Islet of Langerhans (tissue), 1 donor: ENCODE data around the gene TMEM97.

ENCODE experiments used
- FAIRE-seq: peaks from one replicate; lab custom pipeline; 2011; peaks lifted over from hg19 to GRCh38; lab: Jason Lieb, UNC

TMEM97 gene

DNA sequence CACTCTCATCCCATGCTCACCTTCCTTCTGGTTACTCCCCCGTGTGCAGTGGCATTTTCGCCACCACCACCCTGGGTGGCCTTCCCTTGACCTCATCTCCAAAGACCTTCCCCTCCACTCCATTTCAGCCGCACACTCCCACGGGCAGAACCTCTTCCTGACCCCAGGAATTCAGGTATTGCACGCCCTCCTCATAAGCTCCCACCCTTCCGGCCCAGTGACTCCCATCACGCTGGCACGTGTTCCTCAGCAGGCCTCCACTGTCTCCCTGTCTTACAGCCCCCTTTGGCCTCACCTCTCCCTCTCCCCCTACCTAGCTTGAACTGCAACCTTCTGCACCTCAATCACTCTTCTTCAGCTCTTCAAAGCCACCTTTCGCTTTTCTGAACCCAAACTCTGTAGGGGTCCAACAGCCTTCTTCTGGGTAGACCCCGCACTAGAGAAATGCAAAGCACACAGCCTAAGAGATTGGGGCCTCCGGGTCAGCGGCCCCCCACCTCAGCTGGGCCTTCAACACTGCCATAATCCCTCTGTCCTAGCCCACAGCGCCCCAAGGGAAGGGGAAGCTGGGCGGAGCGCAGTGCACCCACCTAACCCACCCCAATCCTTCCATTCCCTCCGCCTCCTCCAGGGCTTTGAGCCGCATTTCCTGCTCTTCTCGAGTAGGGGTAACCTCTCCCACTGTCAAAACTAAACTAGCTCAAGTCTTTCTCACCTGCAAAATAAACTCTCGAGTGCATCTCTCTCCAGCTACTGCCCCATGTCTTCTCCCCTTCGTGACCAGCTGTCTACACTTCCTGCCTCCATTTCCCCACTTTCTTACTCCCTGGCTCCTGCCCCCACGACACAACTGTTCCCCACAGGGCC lies 1.7 kb upstream of the TMEM97 start:
- FAIRE-seq, result no peak

DNA sequence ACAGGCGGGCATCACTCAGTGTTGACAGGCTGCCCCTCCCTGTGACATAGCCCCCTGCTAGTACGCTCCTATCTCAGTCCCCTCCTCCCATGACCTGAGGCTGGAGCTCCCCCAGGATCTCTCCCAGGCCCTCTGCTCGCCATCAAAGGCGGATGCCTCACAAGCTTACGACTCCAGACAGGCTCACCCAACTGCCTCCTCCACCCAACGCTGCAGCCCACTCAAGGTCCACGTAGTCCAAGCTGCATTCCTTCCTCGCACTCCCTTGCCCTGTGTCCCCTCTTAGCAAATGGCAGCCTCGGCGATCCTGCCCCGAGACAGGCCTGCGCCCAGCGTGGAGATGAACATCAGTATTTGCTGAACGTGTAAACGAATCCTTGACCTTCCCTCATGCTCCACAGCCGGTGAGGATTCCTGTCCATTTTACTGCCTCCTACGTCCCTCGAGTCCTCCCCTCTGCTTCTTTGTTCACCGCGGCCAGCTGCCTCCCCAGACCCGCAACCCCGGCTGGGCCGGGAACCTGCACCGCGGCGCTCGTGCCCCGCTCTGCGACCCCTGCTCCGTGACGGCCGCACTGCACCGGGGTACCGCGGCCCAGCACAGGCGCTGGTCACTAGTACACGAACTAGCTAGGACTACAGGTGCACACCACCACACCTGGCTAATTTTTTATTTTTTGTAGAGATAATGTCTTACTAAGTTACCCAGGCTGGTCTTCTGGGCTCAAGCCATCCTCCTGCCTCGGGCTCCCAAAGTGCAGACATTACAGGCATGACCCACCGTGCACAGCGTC lies 838 bp upstream of the TMEM97 start:
- FAIRE-seq, result no peak

DNA sequence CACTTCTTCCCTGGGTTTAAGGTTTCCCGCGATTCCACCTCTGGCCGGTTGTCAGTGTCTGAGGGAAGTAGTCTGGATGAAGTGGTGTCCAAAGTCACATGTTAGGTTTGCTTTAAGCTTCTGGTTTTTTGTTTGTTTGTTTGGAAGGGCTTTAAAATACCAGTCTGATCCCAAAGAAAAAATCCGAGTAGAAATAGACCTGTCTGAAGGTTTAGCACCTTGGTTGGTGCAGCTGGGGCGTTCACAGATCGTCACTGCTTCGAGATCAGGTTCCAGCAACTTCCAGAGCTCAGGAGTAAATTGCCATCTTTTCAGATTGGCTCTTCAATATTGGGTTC lies 567 bp downstream of the TMEM97 start:
- no peak for FAIRE-seq

DNA sequence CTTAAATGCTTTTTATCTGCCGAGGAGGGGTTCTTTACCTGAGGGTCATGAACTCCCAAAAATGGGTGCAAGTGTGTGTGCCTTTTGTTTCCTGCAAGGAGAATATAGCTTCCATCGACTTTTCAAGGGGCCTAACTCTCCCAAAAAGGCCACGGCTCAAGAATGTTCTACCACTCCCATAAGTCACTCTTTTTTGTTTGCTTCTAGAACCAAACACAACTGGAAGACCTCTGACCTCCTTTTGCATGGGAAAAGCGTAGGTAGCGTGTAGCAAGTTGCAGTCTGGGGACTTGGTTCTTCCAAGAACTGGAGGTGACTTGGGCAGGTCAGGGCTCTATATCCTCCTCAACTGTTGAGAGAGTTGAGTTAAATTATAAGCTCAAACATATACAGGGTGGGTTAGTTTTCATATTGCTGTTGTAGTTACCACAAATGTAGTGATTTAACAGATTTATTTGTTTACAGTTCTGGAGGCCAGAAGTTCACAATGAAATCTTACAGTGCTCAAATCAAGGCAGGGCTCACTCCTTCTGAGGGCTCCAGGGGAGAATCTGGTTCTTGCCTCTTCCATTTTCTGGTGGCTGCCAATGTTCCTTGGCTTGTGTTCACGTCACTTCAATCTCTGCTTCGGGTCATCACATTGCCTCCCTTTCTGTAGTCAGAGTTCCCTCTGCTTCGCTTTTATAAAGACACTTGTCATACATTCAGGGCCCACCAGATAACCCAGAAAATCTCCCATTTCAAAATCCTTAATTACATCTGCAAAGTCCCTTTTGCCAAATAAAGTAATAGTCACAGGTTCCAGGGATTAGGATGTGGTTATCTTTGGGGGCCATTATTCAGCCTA lies 1.4 kb downstream of the TMEM97 start:
- no peak for FAIRE-seq

DNA sequence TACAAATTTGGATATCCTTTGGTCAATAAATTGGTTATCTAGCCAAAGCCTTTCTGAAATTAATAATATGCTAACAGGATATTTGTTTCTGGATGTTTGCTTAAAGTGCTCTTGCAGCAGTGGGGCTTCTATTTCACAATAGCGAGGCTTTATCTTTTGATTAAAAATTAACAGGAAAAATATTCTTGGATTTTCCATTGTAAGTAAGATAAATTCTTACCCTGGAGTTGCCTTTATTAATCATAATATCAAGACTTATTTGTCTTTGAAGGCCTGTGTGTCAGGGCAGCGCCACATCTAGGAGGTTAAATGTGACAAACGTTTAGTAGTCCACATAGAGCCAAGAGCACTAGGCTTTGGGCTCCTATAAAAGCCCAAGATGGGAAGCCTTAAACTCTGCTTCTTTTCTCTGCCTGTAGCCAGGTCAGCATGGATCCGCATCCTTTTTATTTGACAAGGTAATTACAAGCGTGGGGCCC lies 5.3 kb downstream of the TMEM97 start:
- peak; percentile 17 for FAIRE-seq

DNA sequence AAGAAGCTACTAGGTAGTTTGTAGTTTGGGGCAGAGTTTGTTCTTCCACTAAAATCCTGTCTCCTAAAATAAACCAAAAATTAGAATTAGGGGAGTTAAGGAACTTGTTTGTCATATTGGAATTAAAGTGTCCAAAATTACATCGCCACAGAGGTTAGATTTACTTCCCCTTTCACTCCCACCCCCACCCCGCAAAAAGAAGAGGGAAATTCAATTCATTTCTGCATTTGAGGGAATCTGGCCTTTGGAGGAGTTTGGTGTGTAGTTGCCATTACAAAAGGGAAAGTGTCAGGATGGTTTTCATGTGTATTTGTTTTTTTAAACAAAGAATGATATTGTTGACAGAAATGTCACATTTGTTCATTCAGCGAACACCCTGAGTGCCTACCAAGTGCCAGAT lies 5.8 kb downstream of the TMEM97 start:
- no peak for FAIRE-seq

DNA sequence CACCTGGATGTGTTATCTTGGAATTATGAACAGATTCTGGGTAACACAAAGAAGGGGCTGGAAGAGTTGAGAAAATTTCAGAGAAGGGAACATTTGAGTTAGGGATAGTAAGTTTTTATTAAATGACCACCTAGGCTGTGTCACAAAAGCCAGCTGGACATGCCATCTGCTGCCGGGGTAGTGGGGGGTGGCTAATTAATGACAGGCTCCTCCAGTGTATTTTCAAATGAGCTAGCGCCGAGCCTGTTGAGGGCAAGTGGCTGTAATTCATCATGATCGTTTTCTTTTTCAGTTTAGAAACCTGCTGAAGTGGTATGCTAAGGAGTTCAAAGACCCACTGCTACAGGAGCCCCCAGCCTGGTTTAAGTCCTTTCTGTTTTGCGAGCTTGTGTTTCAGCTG lies 6.2 kb downstream of the TMEM97 start:
- peak; percentile 55 for FAIRE-seq

DNA sequence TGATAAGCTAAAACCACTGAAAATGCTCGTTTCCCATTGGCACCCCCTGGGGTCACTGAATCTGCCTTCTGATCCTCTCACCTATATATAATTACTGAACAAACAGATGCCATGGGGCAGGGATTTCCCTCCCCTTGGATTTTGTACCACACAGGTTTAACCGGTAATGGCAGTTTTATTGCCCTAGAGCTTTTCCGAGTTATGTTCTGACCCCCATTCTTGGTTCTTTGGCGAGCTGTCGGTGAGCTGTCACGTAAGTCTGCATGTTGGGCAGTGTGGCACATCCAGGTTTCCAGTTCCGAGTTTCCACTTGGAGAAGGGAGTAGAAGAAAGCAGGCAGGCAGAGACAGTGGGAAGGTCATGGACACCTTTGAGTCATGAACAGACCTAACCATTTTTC lies 7.1 kb downstream of the TMEM97 start:
- FAIRE-seq, result no peak

DNA sequence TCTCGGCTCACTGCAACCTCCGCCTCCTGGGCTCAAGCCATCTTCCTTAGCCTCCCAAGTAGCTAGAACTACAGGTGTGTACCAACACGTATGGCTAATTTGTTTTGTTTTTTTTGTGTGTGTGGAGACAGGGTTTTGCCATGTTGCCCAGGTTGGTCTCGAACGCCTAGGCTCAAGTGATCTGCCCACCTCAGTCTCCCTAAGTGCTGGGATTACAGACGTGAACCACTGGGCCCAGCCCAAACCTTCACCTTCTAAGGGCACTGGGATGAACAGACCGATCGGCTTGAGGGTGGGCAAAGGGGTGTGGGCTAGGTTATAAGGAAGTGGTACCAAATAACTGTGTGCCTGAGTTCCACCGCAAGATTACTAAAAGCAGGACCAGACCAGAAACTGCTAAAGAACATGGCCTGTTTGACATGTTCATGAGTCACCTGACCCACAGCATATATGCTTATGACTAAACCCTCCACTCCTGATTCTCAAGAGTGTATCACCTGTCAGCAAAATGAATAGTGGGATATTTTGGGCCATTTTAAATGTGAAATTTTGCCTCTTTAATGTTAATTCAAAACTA lies 8.1 kb downstream of the TMEM97 start:
- no peak for FAIRE-seq

DNA sequence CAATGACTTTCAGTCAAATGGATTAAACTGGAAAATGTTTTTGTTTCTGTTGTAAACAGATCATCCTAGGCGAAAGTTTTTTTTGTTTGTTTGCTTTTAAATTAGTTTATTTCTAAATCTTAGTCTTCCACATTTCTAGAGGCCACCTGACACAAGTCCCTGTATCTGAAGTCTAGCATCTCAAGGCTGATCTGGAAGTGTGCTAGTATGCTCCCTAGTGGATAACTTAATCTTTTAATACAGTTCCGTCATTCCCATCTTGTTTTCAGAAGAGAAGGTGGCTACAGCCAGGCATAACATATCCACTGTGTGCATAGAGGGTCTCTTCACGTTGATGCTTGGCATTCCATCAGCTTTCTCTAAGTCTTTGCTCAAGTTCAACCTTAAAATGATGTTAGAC lies 8.7 kb downstream of the TMEM97 start:
- no peak for FAIRE-seq

DNA sequence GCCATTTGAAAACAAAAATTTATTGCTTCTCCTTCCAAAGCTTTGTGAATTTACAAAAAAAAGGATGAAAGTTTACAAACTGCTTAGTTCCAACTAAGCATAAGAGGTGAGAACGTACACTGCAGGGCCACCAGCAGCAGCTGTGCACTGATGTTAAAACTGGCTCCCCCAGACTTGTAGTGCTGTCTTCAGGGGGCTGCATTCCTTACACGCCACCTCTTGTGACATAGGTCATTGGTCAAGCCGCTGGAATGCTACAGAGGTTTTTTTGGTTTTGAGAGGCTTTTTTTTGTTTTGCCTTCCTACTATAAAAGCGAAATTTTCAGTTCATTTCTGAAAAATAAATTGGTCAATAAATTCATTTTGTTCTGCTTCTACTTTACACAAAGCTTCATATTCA lies 9.3 kb downstream of the TMEM97 start:
- no peak for FAIRE-seq

DNA sequence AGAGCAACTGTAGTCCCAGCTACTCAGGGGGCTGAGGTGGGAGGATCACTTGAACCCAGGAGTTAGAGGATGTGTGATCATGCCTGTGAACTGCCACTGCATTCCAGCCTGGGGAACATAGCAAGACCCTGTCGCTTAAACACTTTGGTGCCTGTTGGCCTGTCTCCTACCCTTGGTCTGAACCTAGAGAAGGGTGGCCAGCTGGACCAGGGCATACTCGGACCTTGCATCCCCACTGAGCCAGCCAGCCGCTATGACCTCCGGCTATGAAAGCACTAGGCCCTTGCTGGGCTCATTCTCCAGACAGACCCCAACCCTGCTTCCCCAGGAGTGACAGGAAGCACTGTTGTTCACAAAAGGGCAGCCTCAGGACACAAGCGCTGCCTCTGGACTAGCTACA lies 11.7 kb downstream of the TMEM97 start:
- no peak for FAIRE-seq

DNA sequence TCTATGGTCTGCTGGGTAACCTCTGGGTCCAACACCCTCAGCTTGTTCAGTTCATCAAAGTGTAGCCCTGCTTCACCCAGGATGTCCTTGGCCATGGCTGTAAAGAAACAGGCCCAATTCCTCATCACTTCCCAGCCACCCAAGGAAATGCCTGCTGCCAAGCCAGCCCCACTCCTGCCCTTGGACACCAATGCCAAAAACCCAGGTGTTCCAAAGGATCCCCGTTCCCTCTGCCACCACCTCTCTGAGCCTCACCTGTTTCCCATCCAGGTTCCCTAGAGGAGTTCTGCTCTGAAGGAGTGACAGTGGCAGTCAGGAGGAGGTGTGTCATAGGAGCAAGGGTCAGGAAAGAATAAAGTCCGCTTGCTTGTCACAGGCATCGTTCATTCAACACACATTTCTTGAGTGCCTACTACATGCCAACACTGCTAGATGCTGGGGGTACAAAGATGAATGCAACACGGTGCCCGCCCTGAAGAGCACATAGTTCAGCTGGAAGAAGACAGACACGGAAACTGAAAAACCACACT lies 13.0 kb downstream of the TMEM97 start:
- FAIRE-seq, result no peak

DNA sequence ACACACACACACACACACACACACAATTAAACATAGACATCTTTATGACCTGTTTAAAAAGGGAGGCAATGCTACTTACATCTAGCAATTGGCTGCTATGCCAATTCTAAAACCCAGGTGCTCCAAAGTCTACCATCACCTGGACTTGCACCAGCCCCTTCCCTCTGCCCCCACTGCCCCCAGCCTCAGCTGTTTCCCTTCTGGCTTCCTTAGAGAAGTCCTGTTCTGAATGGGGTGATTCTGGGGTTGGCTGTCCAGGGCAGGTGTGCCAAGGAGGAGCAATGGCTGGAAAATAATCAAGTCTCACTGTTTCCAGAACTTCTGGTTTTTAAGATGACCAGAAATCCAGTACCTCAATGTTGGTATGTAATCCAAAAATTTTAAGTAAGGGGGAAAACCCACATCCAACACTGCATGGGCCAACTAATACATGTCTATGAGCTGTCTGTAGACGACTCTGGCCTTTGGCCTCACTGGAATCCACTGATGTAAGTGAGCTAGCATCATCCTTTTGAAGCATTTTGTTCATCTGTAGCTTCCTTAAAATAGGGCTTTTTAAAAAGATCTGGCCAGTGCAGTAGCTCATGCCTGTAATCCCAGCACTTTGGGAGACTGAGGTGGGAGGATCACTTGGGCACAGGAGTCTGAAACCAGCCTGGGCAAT lies 14.2 kb downstream of the TMEM97 start:
- FAIRE-seq, result no peak

DNA sequence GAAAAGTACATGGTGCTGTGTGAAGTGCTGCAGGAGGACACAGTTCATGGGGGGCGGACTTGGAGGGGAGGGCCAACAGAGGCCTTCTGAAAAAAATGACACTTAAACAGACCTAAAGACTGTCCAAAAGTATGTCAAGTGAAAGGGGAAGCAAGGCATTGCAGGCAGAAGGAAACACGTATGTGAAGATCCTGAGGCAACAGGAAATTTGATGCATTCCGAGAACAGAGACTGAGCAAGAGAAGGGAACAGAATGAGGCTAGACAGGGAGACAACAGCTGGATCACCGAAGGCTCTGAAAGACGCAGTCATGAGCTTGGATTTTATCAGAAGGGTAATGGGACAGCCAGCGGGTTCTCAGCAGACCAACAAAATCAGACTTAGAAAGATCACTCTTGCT lies 15.2 kb downstream of the TMEM97 start:
- FAIRE-seq, result no peak

DNA sequence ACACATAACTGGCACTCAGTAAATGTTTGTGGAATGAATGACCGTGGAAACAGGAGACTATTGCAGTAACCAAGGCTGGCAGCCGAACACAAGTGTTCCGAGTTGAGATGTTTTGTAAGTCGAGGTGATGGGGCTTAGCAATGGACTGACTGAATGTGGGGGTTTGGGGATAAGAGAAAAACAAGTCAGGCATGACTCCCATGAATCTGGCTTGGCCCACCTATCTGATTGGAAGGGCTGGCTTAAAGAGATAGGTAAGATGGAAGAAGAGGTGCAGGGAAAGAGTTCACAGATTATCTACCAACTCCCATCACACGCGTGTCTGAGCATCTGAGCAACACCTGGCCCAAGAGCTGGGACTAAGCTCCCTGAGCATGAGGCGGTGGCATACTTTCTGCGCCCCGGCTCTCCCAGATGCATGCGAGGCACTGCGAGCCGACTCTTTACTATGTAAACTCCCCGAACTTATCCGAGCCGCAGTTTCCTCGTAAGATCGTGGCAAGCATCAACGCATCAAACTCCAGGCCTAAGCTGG lies 15.7 kb downstream of the TMEM97 start:
- no peak for FAIRE-seq

DNA sequence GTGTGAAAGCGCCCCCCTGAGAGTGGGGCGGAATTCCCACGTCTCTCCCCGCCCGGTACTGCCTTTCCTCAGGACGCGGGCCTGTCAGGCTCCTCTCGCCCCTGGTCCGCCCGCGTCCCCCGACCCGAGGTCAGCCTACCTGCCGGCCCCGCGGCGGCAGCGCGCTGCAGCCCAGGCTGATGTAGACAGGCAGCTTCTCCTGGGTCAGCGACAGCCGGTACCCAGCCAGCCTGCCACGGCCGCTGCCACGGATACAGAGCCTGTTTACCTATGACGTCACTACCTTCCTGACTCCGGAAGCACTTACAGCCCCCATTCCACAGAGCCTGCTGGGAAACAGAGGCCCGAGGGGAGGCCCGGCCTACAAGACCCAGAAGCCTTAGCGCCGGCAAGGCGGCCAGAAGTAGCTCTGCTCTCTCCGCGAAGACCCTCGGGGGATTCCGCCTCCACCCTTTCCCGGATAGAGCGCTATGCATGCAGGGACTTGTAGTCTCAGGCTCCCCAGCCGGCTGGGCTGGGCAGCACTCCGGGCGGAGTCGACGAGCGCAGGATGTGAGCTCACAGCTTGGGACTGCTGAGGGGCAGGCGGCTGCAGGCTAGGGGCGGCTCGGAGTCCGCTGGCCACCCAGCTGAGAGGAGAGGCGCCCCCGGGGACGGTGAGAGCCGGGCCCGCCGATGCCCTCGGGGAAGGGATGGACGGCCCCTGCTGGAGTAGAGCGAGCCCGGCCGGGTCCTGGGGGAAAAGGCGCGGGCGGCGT lies 16.4 kb downstream of the TMEM97 start, which contains the start of the genes IFT20 and TNFAIP1:
TSS of gene IFT20 (minus strand) at position 272 of the 758 bp plus-strand sequence. CDS start 3,487 bp downstream, outside the sequence.
TSS of gene TNFAIP1 (plus strand) at position 561 of the 758 bp plus-strand sequence. CDS start 3,761 bp downstream, outside the sequence.
- peak; percentile 88 for FAIRE-seq

DNA sequence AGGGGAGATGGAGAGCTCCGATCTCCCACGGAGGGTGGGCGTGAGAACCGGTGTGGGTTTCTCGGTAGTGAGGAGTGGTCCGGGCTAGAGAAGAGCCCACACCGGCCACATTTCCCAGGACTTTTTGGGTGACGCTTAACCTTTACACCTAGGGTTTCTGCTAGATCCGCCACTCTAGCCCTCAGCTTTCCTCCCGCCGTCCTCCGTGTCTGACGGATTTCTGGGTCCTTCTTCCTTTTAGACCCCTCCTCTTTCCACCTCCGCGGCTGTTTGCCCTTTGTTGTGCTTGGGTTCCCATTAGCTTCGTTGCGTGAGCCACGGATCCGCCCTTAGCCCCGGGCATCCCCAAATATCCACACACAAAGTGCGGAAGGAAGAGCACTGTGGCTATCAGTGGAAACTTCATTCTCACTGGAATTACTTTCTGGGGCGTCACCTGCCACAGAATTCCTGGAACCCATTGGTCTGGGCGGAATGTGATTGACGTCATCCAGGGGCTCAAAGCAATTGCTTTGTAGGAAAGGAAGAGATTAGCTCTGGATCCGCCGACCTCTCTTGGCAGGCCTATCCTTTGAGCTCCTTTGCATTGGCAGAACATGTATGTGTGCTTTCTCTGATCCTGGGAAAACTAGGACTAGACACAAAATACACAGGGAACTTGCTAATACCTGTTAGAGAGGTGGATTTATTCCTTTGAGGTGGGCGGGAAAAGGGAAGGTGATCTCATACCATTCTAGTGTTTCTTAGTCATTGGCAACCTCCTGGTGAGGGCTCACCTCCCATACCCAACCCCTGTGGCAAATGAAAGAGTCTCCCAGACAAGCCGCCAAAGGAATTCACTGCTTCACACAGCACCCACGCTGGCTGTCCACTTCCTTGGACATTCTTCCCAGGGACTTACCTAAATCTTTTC lies 17.2 kb downstream of the TMEM97 start:
- FAIRE-seq, result no peak
